ENCODE measurements around the gene EIF3CL. TPM values are rescaled to one million over a fixed set of nuclear protein-coding genes. Genes with fewer than 3 reads are reported as not detected.
"Not testable (repeated sequence)": the region's sequence is repeated elsewhere in the genome, so short reads cannot be mapped to it uniquely, and the experiment has no call there.

Gene EIF3CL
- total RNA-seq, 5 donors from 2014 or later (not counting 1 experiment from before 2014, with no cell fraction given), result 9.2 to 63.5 (median 42.2) TPM

DNA sequence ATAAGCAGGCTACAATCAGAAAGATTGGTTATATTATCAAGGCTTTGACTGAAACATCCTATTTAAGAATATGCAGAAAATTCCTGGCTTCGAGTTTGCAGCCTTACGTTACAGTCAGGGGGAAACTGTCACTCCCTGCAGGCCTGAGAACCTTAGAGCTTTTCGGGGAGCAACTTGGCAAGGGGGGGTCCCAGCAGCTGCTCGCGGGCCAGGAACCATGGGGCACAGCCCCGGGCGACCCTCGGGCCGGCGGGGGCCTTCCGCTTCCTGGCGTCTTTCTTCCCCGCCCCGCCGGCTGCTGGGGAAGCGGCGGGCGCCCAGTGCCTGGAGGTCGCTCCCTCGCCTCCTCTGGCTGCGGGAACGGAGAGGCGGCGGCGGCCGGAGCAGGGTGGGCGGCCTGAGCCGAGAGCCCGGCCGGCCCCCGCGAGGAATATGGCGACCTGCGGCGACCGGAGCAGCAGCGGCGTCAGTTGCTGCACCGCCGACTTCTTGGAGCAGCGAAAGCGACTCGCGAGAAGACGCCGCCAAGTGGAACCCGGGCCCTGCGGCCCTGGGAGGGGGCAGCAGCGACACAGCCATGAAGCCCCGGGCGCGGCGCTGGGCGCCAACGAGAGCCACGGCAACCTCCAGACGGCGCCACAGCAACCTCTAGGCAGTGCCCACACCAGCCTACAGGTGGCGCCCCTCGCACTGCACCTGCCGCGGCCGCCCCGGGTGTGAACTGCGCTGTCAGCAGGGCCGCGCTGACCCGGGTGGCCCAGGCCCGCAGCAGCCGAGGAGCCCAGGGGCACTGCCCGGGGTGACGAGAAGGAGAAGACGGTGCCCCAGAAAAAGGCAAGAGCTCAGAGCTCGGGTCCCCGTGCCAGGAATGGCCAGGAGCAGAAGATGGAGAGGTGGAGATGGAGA lies 39.1 kb downstream of the EIF3CL start:
- H3K9me3 Mint-ChIP-seq; H3K27me3 ChIP-seq (replicated peaks in 1 of 2; ENCODE audit: control insufficient read depth in 2 of 2, extremely low read depth in 1 of 2, insufficient read depth in 2 of 2, low read length in 1 of 2); H3K27ac Mint-ChIP-seq; H3K4me3 Mint-ChIP-seq; H3K27me3 Mint-ChIP-seq; H3K4me3 ChIP-seq (ENCODE audit: control insufficient read depth in 1 of 2, extremely low read depth in 1 of 2, low read length in 1 of 2); CTCF ChIA-PET; H3K36me3 ChIP-seq (ENCODE audit: control insufficient read depth in 2 of 2, extremely low read depth in 1 of 2, insufficient read depth in 1 of 2, low read length in 1 of 2); H3K36me3 Mint-ChIP-seq; H3K9me3 ChIP-seq; H3K27ac ChIP-seq (ENCODE audit: low read length); H3K4me1 ChIP-seq (ENCODE audit: control insufficient read depth in 1 of 2, extremely low read depth in 1 of 2, insufficient read depth in 2 of 2, low read length in 2 of 2); POLR2A ChIA-PET; H3K4me1 Mint-ChIP-seq: not testable (repeated sequence)
- DNase-seq (peak in 10 of 35 experiments; percentile 1 to 46 (median 24)), ATAC-seq (replicated peaks in 1 of 4) (peak; percentile 97 to 99 (median 98))
- no CpG with 5 or more reads among the region's 75 CpGs for WGBS (ENCODE audit: insufficient coverage)

DNA sequence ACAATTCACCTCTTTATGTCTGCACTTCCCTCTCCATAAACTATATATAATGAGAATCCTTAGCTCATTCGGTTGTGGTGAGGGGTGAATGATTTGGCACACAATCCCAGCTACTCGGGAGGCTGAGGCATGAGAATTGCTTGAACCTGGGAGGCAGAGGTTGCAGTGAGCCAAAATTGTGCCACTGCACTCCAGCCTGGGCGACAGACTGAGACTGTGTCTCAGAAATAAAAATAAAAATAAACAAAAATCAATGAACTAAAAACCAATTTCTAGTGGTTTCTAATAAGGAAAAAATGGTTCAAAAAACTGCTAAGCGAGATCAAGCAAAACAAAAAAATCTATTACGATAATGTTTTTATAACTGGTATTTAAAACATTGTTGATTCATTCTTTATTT lies 40.2 kb downstream of the EIF3CL start, which contains the start of gene NPIPB6:
NPIPB6 (minus strand) TSS at position 101 of the 400 bp plus-strand sequence. CDS start 686 bp downstream, outside the sequence.
- CTCF ChIA-PET, POLR2A ChIA-PET, H3K27me3 Mint-ChIP-seq: not testable (repeated sequence)

DNA sequence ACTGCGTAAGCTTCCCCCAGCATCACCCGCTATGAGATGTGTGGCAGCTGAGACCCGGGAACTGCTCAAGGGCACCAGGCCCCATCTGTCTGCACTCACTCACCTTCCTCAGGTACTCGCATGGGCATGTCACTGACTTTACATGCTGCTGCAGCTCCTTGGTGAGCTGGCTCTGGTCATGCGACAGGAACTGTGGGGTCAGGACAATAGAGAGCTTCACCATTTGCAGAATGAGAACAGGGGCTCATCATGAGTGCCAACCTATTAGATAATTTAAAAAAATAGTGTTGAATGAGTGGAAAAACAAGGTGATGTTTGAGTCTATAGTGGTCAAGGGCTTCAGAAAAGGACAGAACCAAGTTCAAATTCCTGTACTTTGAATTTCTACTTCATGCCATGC lies 41.0 kb downstream of the EIF3CL start:
- not testable (repeated sequence) for DNase-seq, H3K36me3 Mint-ChIP-seq
- no CpG with 5 or more reads among the region's 5 CpGs for WGBS (ENCODE audit: insufficient coverage)

More for the DNA sequence above, 40.2 kb downstream of the EIF3CL start, which contains the start of gene NPIPB6:
- not testable (repeated sequence) for H3K4me1 ChIP-seq (ENCODE audit: control insufficient read depth in 1 of 2, extremely low read depth in 1 of 2, insufficient read depth in 2 of 2, low read length in 2 of 2); H3K9me3 Mint-ChIP-seq; H3K27ac ChIP-seq (ENCODE audit: low read length); H3K27ac Mint-ChIP-seq; H3K27me3 ChIP-seq (replicated peaks in 1 of 2; ENCODE audit: control insufficient read depth in 2 of 2, extremely low read depth in 1 of 2, insufficient read depth in 2 of 2, low read length in 1 of 2); H3K4me1 Mint-ChIP-seq; H3K36me3 Mint-ChIP-seq; H3K4me3 Mint-ChIP-seq; H3K4me3 ChIP-seq (ENCODE audit: control insufficient read depth in 1 of 2, extremely low read depth in 1 of 2, low read length in 1 of 2); H3K9me3 ChIP-seq; H3K36me3 ChIP-seq (ENCODE audit: control insufficient read depth in 2 of 2, extremely low read depth in 1 of 2, insufficient read depth in 1 of 2, low read length in 1 of 2); ATAC-seq (replicated peaks in 1 of 4); DNase-seq
- no CpG with 5 or more reads among the region's 5 CpGs for WGBS (ENCODE audit: insufficient coverage)

DNA sequence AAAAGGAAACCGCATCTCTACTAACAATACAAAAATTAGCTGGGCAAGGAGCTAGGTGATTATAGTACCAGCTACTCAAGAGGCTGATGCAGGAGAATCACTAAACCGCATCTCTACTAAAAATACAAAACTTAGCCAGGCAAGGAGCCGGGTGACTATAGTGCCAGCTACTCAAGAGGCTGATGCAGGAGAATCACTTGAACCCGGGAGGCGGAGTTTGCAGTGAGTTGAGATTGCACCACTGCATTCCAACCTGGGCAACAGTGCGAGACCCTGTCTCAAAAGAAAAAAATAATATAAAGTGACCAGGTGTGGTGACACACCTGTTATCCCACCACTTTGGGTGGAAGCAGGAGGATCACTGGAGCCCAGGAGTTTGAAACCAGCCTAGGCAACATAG lies 65.4 kb downstream of the EIF3CL start:
- POLR2A ChIA-PET, result interaction anchor here in 1 of 2 donors (0.6 kb wide), 1 partner anchor 589 kb away, joined by 3 read pairs; no protein-coding TSS in a partner anchor
- H3K27ac Mint-ChIP-seq; H3K36me3 ChIP-seq (ENCODE audit: control insufficient read depth in 2 of 2, extremely low read depth in 1 of 2, insufficient read depth in 1 of 2, low read length in 1 of 2); H3K4me1 ChIP-seq (ENCODE audit: control insufficient read depth in 1 of 2, extremely low read depth in 1 of 2, insufficient read depth in 2 of 2, low read length in 2 of 2); H3K4me1 Mint-ChIP-seq; H3K4me3 ChIP-seq (ENCODE audit: control insufficient read depth in 1 of 2, extremely low read depth in 1 of 2, low read length in 1 of 2); H3K27ac ChIP-seq (ENCODE audit: low read length); H3K27me3 ChIP-seq (replicated peaks in 1 of 2; ENCODE audit: control insufficient read depth in 2 of 2, extremely low read depth in 1 of 2, insufficient read depth in 2 of 2, low read length in 1 of 2); CTCF ChIA-PET; H3K27me3 Mint-ChIP-seq; ATAC-seq (replicated peaks in 1 of 4); DNase-seq; H3K9me3 ChIP-seq; H3K36me3 Mint-ChIP-seq; H3K9me3 Mint-ChIP-seq; H3K4me3 Mint-ChIP-seq: not testable (repeated sequence)
- WGBS (ENCODE audit: insufficient coverage), result no CpG with 5 or more reads among the region's 6 CpGs

More for the DNA sequence above, 41.0 kb downstream of the EIF3CL start:
- H3K27ac Mint-ChIP-seq; H3K4me3 ChIP-seq (ENCODE audit: control insufficient read depth in 1 of 2, extremely low read depth in 1 of 2, low read length in 1 of 2); H3K4me1 Mint-ChIP-seq; H3K4me1 ChIP-seq (ENCODE audit: control insufficient read depth in 1 of 2, extremely low read depth in 1 of 2, insufficient read depth in 2 of 2, low read length in 2 of 2); POLR2A ChIA-PET; H3K4me3 Mint-ChIP-seq; H3K27ac ChIP-seq (ENCODE audit: low read length); H3K9me3 Mint-ChIP-seq; CTCF ChIA-PET; ATAC-seq (replicated peaks in 1 of 4); H3K9me3 ChIP-seq; H3K36me3 ChIP-seq (ENCODE audit: control insufficient read depth in 2 of 2, extremely low read depth in 1 of 2, insufficient read depth in 1 of 2, low read length in 1 of 2); H3K27me3 ChIP-seq (replicated peaks in 1 of 2; ENCODE audit: control insufficient read depth in 2 of 2, extremely low read depth in 1 of 2, insufficient read depth in 2 of 2, low read length in 1 of 2); H3K27me3 Mint-ChIP-seq: not testable (repeated sequence)

DNA sequence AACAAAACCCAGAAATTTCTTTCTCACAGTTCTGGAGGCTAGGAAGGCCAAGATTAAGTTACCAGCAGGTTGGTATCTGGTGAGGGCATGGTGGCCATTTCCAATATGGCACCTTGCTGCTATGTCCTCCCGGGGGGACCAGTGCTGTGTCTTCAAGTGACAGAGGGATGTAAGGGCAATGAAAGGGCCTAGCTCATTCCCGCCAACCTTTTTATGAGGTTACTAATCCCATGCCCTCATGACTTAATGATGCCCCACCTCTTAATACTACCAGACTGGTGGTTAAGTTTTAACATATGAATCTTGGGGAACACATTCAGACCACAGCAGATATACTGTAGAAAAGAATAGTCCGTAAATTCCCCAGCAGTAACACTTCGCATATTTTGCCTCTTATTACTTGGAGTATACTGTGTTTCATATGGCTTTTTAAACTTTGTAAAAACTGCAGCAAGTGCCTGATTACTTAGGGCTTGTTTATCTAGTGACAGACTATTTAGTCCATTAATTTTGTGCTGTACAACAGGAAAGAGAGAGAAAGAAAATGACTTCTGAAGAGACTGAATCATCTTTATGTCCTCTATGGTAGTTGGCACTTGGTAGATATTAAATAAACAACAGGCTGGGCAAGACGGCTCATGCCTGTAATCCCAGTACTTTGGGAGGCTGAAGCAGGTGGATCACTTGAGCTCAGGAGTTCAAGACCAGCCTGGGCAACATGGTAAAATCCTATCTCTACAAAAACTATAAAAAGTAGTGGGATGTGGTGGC lies 66.5 kb downstream of the EIF3CL start:
- H3K4me1 ChIP-seq (ENCODE audit: control insufficient read depth in 1 of 2, extremely low read depth in 1 of 2, insufficient read depth in 2 of 2, low read length in 2 of 2); CTCF ChIA-PET; H3K27ac Mint-ChIP-seq; H3K27me3 Mint-ChIP-seq; H3K27ac ChIP-seq (ENCODE audit: low read length); DNase-seq; H3K36me3 Mint-ChIP-seq; H3K27me3 ChIP-seq (replicated peaks in 1 of 2; ENCODE audit: control insufficient read depth in 2 of 2, extremely low read depth in 1 of 2, insufficient read depth in 2 of 2, low read length in 1 of 2); H3K4me3 ChIP-seq (ENCODE audit: control insufficient read depth in 1 of 2, extremely low read depth in 1 of 2, low read length in 1 of 2); H3K36me3 ChIP-seq (ENCODE audit: control insufficient read depth in 2 of 2, extremely low read depth in 1 of 2, insufficient read depth in 1 of 2, low read length in 1 of 2); H3K4me3 Mint-ChIP-seq; POLR2A ChIA-PET; H3K4me1 Mint-ChIP-seq; H3K9me3 ChIP-seq; ATAC-seq (replicated peaks in 1 of 4); H3K9me3 Mint-ChIP-seq: not testable (repeated sequence)
- no CpG with 5 or more reads among the region's 5 CpGs for WGBS (ENCODE audit: insufficient coverage)

DNA sequence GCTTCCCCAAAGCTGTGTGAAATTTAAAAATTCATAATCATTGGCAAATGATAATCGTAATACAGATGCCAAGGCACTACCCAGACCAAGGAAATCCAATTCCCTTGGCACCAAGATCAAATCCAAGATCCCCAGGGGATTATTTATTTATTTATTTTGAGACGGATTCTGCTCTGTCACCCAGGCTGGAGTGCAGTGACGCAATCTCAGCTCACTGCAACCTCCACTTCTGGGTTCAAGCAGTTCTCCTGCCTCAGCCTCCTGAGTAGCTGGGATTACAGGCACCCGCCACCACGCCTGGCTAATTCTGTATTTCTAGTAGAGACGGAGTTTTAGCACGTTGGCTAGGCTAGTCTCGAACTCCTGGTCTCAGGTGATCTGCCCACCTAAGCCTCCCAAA lies 68.0 kb downstream of the EIF3CL start:
- WGBS (ENCODE audit: insufficient coverage), result no CpG with 5 or more reads among the region's 8 CpGs
- DNase-seq; H3K36me3 Mint-ChIP-seq; H3K27me3 Mint-ChIP-seq; POLR2A ChIA-PET; H3K27me3 ChIP-seq (replicated peaks in 1 of 2; ENCODE audit: control insufficient read depth in 2 of 2, extremely low read depth in 1 of 2, insufficient read depth in 2 of 2, low read length in 1 of 2); H3K4me1 Mint-ChIP-seq; H3K27ac Mint-ChIP-seq; H3K36me3 ChIP-seq (ENCODE audit: control insufficient read depth in 2 of 2, extremely low read depth in 1 of 2, insufficient read depth in 1 of 2, low read length in 1 of 2); H3K4me1 ChIP-seq (ENCODE audit: control insufficient read depth in 1 of 2, extremely low read depth in 1 of 2, insufficient read depth in 2 of 2, low read length in 2 of 2); H3K4me3 ChIP-seq (ENCODE audit: control insufficient read depth in 1 of 2, extremely low read depth in 1 of 2, low read length in 1 of 2); ATAC-seq (replicated peaks in 1 of 4); H3K9me3 Mint-ChIP-seq; H3K27ac ChIP-seq (ENCODE audit: low read length); H3K9me3 ChIP-seq; CTCF ChIA-PET; H3K4me3 Mint-ChIP-seq: not testable (repeated sequence)

All from T-cell (primary cell).